RWPE1 (cell line): Measurements from ENCODE around the gene ZNF100.
A peak's percentile ranks its signal among the peaks of the same experiment; 100 is the strongest.
"Not testable (repeated sequence)": the region's sequence is repeated elsewhere in the genome, so short reads cannot be mapped to it uniquely, and the experiment has no call there.

Experiments
- CTCF ChIA-PET: fragments of 350-600 bp; sonication (Branson Sonifier 250); formaldehyde crosslinking; extraction: SDS; loops from one replicate; lab custom pipeline; 2021; lab: Yijun Ruan, JAX
- POLR2A ChIA-PET: fragments of 400-600 bp; formaldehyde crosslinking; extraction: SDS; loops from one replicate; lab custom pipeline; 2020; ENCODE audit warnings: antibody characterized with exemption; ENCODE audit not compliant: low non-redundant PET; lab: Yijun Ruan, JAX
- DNase-seq: peaks from one replicate; pipeline ENCODE4 v3.0.0; 2012; ENCODE audit warnings: low spot score
- H3K27ac ChIP-seq: fragments of 450-650 bp; 2 replicates; pipeline ENCODE4 v1.5.1; 2017
- CTCF ChIP-seq: fragments of 450-650 bp; conservative IDR thresholded peaks from 2 replicates; pipeline ENCODE4 v1.5.1; 2017; ENCODE audit warnings: low read depth, mild to moderate bottlenecking

The ZNF100 gene

GRCh38 chr19:21767065-21767800 lies at the start of gene ZNF100:
ZNF100 (minus strand) TSS chr19:21767579; CDS start chr19:21767429, 150 bp downstream.
- no peak for TF ChIP-seq CTCF
- H3K27ac ChIP-seq: peak within 1 kb of the TSS; percentile 84
- CTCF ChIA-PET: no interaction called here
- peak; percentile 82 for DNase-seq
- POLR2A ChIA-PET: interaction anchor here (0.6 to 0.8 kb wide), 2 partner anchors 13 to 30 kb away, joined by 4 to 8 read pairs; no protein-coding TSS in a partner anchor

DNA sequence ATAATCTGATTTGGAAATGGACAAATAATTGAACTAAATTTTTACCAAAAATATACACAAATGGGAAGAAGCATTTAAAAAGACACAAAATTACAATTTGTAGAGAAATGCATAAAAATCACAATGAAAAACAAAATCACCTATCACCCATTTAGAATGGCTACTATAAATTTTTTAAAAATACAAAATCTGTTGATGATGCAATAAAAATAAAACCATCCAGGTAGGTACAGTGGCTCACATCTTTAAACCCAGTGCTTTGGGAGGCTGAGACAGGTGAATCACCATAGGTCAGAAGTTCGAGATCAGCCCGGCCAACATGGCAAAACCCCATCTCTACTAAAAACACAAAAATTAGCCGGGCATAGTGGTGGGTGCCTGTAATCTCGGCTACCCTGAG lies 45.1 kb upstream of the ZNF100 start:
- POLR2A ChIA-PET: no interaction called here
- H3K27ac ChIP-seq: no peak overlapping the region
- DNase-seq: no peak
- TF ChIP-seq CTCF: no peak
- CTCF ChIA-PET: no interaction called here

- DNase-seq, H3K27ac ChIP-seq, CTCF ChIA-PET, POLR2A ChIA-PET: not testable (repeated sequence)
Observed at GRCh38 chr19:21808400-21809000, 41.1 kb upstream of the ZNF100 start.

DNA sequence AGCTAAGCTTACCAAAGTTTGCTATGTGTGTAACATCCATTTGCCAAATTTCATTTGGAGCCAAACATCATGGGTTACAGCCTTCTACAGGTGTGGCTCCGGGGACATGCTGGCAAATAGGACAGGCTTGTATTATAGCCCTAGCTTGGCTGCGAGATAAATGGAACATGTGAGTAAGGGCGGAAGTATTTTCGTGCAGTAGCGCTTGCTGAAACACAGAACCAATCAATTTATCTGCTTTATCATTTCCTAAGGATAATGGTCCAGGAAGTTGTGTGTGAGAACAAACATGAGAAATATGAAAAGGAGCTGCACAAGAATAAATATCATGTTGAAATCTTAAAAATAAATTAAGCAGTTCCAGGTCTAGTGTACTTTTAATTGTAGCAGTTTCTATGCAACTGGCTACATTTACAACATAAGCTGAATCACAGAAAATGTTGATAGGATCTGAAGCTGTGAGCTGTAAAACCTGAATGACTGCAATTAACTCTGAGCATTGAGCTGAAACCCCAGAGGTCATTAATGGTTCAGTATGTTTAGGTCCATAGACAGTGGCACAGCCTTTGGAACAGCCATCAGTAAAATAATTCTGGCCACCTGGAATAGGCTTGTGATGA lies 22.2 kb upstream of the ZNF100 start:
- TF ChIP-seq CTCF: no peak
- POLR2A ChIA-PET: no interaction called here
- no peak for DNase-seq
- no peak overlapping the region for H3K27ac ChIP-seq
- CTCF ChIA-PET: no interaction called here

- no peak for DNase-seq
- CTCF ChIA-PET: no interaction called here
- POLR2A ChIA-PET: no interaction called here
- H3K27ac ChIP-seq: no peak overlapping the region
- TF ChIP-seq CTCF: no peak
Observed at GRCh38 chr19:21786936-21787335, 19.6 kb upstream of the ZNF100 start.

GRCh38 chr19:21775792-21776191 lies 8.4 kb upstream of the ZNF100 start:
- CTCF ChIA-PET, POLR2A ChIA-PET: not testable (repeated sequence)

DNA sequence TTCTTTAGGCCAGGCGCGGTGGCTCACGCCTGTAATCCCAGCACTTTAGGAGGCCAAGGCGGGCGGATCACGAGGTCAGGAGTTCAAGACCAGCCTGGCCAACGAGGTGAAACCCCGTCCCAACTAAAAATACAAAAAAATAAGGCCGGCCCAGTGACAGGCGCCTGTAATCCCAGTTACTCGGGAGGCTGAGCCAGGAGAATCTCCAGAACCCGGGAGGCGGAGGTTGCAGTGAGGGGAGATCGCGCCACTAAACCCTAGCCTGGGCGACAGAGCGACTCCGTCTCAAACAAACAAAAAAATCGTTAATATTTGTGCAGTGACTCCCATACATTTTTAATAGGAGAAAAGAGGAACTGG lies 694 bp downstream of the ZNF100 start:
- POLR2A ChIA-PET: interaction anchor here (0.6 kb wide), 1 partner anchor 30 kb away, joined by 4 read pairs; no protein-coding TSS in a partner anchor
- peak overlapping the region; percentile 84 for H3K27ac ChIP-seq
- CTCF ChIA-PET: interaction anchor here (0.7 kb wide), 1 partner anchor 203 kb away, joined by 5 read pairs; no protein-coding TSS in a partner anchor
- DNase-seq: not testable (repeated sequence)

More at GRCh38 chr19:21775792-21776191, 8.4 kb upstream of the ZNF100 start:
- not testable (repeated sequence) for DNase-seq, H3K27ac ChIP-seq

- CTCF ChIA-PET: interaction anchor here (0.5 to 0.6 kb wide), 2 partner anchors 234 to 734 kb away, joined by 3 to 4 read pairs; no protein-coding TSS in a partner anchor
- DNase-seq: no peak
- POLR2A ChIA-PET: no interaction called here
Observed at GRCh38 chr19:21765151-21765550, 2.2 kb downstream of the ZNF100 start.

DNA sequence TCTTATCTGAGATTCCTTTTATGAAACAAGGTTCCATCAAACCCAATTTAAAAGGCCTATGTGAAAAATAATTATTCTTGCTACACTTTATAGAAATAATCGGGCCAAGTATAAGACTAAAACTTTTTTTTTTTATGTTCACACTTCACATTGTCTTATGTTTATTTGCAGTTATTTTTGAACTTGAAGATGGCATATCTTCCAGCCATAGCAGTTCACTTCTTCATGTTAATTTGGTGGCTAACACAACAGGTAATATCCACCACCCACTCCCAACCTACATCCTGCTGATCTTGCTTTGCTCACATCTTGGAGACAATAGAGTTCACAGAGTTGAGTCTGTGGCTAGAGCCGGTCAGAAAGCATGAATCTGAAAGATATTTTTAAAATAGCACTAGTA lies 5.8 kb downstream of the ZNF100 start:
- H3K27ac ChIP-seq, CTCF ChIA-PET, DNase-seq, POLR2A ChIA-PET: not testable (repeated sequence)

More at GRCh38 chr19:21765151-21765550, 2.2 kb downstream of the ZNF100 start:
- TF ChIP-seq CTCF: no peak
- H3K27ac ChIP-seq: no peak overlapping the region
